Endodermal cell (in vitro differentiated cells): ENCODE results near the gene LRP5. TPM values are rescaled to one million over a fixed set of nuclear protein-coding genes. Genes with fewer than 3 reads are reported as not detected.
A peak's percentile ranks its signal among the peaks of the same experiment; 100 is the strongest.

Experiments
- DNase-seq: peaks from one replicate; pipeline ENCODE4 v3.0.0-alpha.2; 2017
- H3K27ac ChIP-seq: 2 replicates; pipeline ENCODE4 v1.5.1; 2013; ENCODE audit warnings: mild to moderate bottlenecking, low read depth, low read length, moderate library complexity
- H3K27me3 ChIP-seq: 2 replicates; pipeline ENCODE4 v1.6.1; 2013; ENCODE audit warnings: mild to moderate bottlenecking, low read length, moderate library complexity; ENCODE audit not compliant: insufficient read depth, control insufficient read depth, poor library complexity, severe bottlenecking
- H3K36me3 ChIP-seq: 2 replicates; pipeline ENCODE4 v1.7.0; 2013; ENCODE audit warnings: mild to moderate bottlenecking, low read length, moderate library complexity; ENCODE audit not compliant: control insufficient read depth, insufficient read depth
- H3K4me1 ChIP-seq: one replicate; pipeline ENCODE4 v1.7.0; 2013; ENCODE audit warnings: low read length; ENCODE audit not compliant: control insufficient read depth, insufficient read depth
- H3K4me3 ChIP-seq: 2 replicates; pipeline ENCODE4 v1.5.1; 2013; ENCODE audit warnings: mild to moderate bottlenecking, low read length, moderate library complexity
- H3K9ac ChIP-seq: 2 replicates; pipeline ENCODE4 v1.6.1; 2013; ENCODE audit warnings: mild to moderate bottlenecking, low read length, moderate library complexity; ENCODE audit not compliant: poor library complexity, severe bottlenecking; ENCODE audit errors: extremely low read depth
- H3K9me3 ChIP-seq: 2 replicates; pipeline ENCODE4 v1.6.1; 2013; ENCODE audit warnings: mild to moderate bottlenecking, low read length, moderate library complexity; ENCODE audit not compliant: control insufficient read depth
- H3K27ac Mint-ChIP-seq: 2 replicates; pipeline ENCODE4 v1.8.0; 2020; ENCODE audit warnings: mixed read lengths
- H3K27me3 Mint-ChIP-seq: 2 replicates; pipeline ENCODE4 v1.8.0; 2021; ENCODE audit warnings: mild to moderate bottlenecking, mixed read lengths; ENCODE audit not compliant: insufficient read depth
- H3K36me3 Mint-ChIP-seq: 2 replicates; pipeline ENCODE4 v1.8.0; 2020; ENCODE audit warnings: low read depth, mixed read lengths
- H3K4me1 Mint-ChIP-seq: 2 replicates; pipeline ENCODE4 v1.8.0; 2020; ENCODE audit warnings: mixed read lengths
- H3K4me3 Mint-ChIP-seq: 2 replicates; pipeline ENCODE4 v1.8.0; 2020; ENCODE audit warnings: mild to moderate bottlenecking, moderate library complexity, mixed read lengths
- H3K9me3 Mint-ChIP-seq: 2 replicates; pipeline ENCODE4 v1.8.0; 2020; ENCODE audit warnings: mild to moderate bottlenecking, mixed read lengths
- WGBS, 2 experiments: methylation state at CpG; one replicate each; pipeline versions ENCODE4 v1.1.5 to v1.1.7; 2013; ENCODE audit warnings: missing lambda C conversion rate in 2 of 2, mixed read lengths in 1 of 2; ENCODE audit not compliant: insufficient coverage in 1 of 2, insufficient read length in 1 of 2; 5-methylcytosine and 5-hydroxymethylcytosine counted together
- total RNA-seq, 2 donors: library from RNA; stranded (reverse); fragmentation: NEBNext Ultra II Directional in 1 of 2; extraction: Animal tissue kit (Norgen Biotek cat#: 25700) in 1 of 2; gene quantifications; 2 replicates in 1 of 2; 3 replicates in 1 of 2; pipeline ENCODE4 v1.2.1, GENCODE V29; 2021
- TF ChIP-seq, protein P1 (sequence below): fragments of 200-600 bp; sonication (generic); conservative IDR thresholded peaks from 2 replicates; pipeline ENCODE4 v1.5.0; 2021; ENCODE audit warnings: antibody characterized with exemption, mild to moderate bottlenecking

The LRP5 gene
- total RNA-seq, 2 donors from 2014 or later: 58.2 to 64.1 TPM

DNA sequence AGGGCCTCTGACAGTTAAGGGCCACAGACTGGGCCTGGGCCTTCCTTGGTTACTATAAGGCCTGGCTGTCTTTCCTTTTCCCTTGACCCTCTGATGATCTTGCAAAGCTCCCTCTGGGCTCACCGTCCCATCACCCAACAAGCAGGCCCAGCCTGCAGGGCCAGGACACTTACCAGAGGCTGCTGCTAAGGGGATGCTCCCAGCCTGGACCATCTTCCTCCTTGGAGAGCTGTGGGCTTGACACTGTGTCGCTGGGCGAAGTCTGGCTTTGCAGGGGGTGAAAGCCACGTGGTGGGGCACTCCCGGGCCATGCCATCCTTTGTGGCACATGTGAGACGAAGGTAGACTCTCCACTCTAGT, 44.5 kb upstream of the LRP5 start:
- Histone ChIP-seq H3K27me3 (no peaks in the 10 kb centered on the region), H3K4me3 (no peak overlapping the region), H3K9me3 (no peaks in the 10 kb centered on the region), H3K27ac (no peak overlapping the region), H3K4me1 (no peaks in the 10 kb centered on the region), H3K36me3 (peaks cover 34% of the 10 kb centered on the region), H3K9ac (no peak overlapping the region)
- DNase-seq: no peak
- Mint-ChIP-seq H3K36me3 (peaks cover 38% of the 10 kb centered on the region), H3K9me3 (no peaks in the 10 kb centered on the region), H3K4me3 (no peak overlapping the region), H3K4me1 (peaks cover 16% of the 10 kb centered on the region), H3K27me3 (no peaks in the 10 kb centered on the region), H3K27ac (no peak overlapping the region)
- WGBS, 2 experiments: 92 to 100% methylated on average over 1 to 6 of the region's 6 CpGs
- TF ChIP-seq, protein P1, sequence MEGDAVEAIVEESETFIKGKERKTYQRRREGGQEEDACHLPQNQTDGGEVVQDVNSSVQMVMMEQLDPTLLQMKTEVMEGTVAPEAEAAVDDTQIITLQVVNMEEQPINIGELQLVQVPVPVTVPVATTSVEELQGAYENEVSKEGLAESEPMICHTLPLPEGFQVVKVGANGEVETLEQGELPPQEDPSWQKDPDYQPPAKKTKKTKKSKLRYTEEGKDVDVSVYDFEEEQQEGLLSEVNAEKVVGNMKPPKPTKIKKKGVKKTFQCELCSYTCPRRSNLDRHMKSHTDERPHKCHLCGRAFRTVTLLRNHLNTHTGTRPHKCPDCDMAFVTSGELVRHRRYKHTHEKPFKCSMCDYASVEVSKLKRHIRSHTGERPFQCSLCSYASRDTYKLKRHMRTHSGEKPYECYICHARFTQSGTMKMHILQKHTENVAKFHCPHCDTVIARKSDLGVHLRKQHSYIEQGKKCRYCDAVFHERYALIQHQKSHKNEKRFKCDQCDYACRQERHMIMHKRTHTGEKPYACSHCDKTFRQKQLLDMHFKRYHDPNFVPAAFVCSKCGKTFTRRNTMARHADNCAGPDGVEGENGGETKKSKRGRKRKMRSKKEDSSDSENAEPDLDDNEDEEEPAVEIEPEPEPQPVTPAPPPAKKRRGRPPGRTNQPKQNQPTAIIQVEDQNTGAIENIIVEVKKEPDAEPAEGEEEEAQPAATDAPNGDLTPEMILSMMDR: no peak

DNA sequence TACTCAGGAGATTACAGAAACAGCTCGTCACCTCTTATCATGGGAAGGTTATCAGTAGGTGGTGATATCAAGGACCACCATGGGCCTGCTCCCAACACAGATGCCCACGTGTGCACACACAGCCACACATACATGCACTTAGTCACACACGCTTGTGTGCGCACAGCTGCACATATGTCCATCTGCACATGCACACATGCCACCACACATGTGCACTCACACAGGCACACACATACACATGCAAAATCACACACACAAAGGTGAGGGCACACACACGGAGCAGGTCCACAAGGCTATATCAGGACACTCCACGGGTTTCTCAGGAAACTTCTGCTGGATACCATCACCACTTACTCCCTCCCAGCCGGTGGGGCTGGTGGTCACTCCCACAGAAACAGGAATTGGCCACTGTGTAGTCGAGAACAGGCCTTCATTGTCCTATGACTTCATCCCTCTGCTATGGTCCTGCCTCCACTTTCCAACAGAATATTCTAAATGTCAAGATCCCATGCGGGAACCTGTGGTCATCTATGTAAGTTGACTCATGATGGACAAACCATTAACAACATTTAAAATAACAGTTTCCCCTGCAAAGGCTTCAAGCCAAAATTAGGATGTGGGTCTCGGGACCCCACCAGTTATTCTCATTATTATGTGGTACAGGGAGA, 42.8 kb upstream of the LRP5 start:
- 91 to 95% methylated on average over 7 to 10 of the region's 10 CpGs for WGBS, 2 experiments
- Mint-ChIP-seq H3K4me3 (no peak overlapping the region), H3K27ac (peak overlapping the region; percentile 2), H3K9me3 (no peaks in the 10 kb centered on the region), H3K4me1 (peaks cover 16% of the 10 kb centered on the region), H3K27me3 (no peaks in the 10 kb centered on the region), H3K36me3 (peaks cover 29% of the 10 kb centered on the region)
- Histone ChIP-seq H3K9ac (no peak overlapping the region), H3K4me3 (peak overlapping the region; percentile 13), H3K27ac (no peak overlapping the region), H3K4me1 (no peaks in the 10 kb centered on the region), H3K9me3 (no peaks in the 10 kb centered on the region), H3K36me3 (peaks cover 25% of the 10 kb centered on the region), H3K27me3 (no peaks in the 10 kb centered on the region)
- TF ChIP-seq, protein P1: no peak
- DNase-seq: no peak

DNA sequence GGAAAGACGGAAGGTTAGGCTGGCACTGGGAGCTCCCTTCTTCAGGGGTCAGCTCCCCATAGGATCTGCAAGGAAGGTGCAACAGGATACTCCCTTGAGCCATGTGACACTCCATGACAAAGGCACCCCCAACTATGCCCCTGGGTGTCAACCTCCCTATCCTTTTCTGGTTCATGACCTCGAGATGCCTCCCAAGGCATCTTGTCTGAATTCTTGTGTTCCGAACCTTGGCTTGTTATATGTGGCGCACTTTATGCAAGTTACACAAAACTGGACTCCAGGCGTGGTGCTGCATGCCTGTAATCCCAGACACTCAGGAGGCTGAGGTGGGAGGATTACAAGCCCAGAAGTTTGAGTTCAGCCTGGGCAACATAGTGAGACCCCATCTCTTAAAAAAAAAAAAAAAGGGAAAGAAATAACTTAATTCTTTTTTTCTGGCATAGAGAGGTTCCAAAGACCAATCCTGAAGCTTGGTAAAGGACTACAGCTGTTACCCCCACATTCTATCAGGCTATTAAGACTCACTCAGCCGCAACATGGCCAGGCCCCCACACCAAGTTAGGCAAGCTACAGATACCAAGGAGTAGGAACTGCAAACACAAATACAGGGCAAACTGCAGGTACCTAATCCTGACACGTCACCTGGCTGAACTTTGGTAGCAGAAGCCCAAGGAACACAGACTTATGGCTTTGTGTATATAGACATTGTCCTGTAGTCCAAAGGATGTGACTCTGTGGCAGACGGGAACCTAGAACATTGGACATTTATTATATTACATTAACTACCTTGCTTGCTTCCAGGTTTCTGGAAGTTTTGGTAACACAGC, 42.0 kb upstream of the LRP5 start:
- peaks cover 16% of the 10 kb centered on the region for H3K4me1 Mint-ChIP-seq
- H3K4me3 Mint-ChIP-seq: peak overlapping the region; percentile 85
- TF ChIP-seq, protein P1: no peak
- Histone ChIP-seq H3K9me3 (no peaks in the 10 kb centered on the region), H3K27me3 (no peaks in the 10 kb centered on the region), H3K27ac (no peak overlapping the region), H3K4me3 (peak overlapping the region; percentile 98), H3K4me1 (no peaks in the 10 kb centered on the region), H3K36me3 (peaks cover 25% of the 10 kb centered on the region), H3K9ac (peak overlapping the region; percentile 97)
- WGBS, 2 experiments: 88 to 90% methylated on average over 6 to 8 of the region's 8 CpGs
- no peak for DNase-seq
- peak overlapping the region; percentile 93 for H3K27ac Mint-ChIP-seq
- H3K9me3 Mint-ChIP-seq: no peaks in the 10 kb centered on the region
- peaks cover 20% of the 10 kb centered on the region for H3K36me3 Mint-ChIP-seq
- no peaks in the 10 kb centered on the region for H3K27me3 Mint-ChIP-seq
